ENCODE data around the gene ZMYM4.

The ZMYM4 gene

GRCh38 chr1:35278886-35279554, 10.5 kb downstream of the ZMYM4 start:
- DNase-seq = no peak

DNA sequence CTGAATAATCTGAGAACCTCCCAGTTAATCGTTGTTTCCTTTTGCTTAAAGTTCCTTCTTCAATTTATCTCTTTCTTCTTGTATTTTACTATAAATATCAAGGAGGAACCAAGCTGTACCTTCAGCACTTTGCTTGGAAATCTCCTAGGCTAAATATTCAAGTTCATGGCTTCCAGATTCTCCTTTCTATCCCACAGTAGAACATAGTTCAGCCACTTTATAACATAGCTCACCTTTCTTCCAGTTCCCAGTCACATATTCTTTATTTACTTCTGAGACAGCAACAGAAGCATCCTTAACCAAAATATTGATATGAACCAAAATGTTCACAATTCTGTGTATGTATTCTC, 11.0 kb downstream of the ZMYM4 start:
- DNase-seq = no peak

GRCh38 chr1:35280006-35280405, 11.5 kb downstream of the ZMYM4 start:
- DNase-seq = no peak

DNA sequence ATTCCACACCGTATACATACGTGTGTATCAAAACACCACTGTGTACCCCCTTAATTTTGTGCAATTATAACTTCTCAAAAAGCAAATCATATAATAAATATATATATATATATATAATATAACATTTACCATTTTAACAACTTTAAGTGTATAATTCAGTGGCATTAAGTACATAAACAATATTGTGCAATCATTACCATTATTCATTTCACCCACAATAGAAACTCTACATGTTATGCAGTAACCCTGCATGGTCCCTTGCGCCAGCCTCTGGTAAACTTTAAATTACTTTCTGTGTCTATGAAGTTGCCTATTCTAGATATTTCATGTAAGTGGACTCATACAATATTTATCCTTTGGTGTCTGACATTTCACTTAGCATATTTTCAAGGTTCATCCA, 13.1 kb downstream of the ZMYM4 start:
- DNase-seq = no peak

DNA sequence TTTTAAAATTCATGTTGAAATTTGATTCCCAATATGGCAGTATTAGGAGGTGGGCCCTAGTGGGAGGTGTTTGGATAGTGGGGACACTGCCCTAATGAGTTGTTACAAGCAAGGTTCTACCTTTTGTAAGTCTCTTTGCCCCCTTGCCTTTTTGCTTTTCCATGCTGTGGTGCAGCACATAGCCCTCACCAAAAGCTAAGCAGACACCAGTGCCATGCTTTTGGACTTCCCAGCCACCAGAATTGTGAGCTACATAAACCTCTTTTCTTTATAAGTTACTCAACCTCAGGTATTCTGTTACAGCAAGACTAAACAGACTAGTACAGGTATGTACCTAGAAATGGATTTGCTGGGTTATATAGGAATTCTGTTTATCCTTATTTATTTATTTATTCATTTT, 13.7 kb downstream of the ZMYM4 start:
- no peak for DNase-seq

DNA sequence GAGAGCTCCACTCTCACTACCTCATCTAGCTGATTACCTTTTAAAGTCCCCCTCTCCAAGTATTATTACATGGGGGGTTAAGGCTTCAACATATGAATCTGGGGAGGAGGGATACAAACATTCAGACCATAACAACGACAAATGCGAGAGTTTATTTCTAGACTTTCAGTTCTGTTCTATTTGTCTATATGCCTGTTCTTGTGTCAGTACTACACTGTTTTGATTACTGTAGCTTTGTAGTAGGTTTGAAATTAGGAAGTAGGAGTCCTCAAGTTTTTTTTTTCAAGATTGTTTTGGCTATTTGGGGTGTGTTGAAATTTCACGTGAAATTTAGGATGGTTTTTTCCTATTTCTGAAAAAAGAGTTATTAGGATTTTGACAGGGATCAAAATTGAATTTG, 16.3 kb downstream of the ZMYM4 start:
- DNase-seq = no peak

- DNase-seq = no peak
Observed at GRCh38 chr1:35285771-35286606, 17.5 kb downstream of the ZMYM4 start.

DNA sequence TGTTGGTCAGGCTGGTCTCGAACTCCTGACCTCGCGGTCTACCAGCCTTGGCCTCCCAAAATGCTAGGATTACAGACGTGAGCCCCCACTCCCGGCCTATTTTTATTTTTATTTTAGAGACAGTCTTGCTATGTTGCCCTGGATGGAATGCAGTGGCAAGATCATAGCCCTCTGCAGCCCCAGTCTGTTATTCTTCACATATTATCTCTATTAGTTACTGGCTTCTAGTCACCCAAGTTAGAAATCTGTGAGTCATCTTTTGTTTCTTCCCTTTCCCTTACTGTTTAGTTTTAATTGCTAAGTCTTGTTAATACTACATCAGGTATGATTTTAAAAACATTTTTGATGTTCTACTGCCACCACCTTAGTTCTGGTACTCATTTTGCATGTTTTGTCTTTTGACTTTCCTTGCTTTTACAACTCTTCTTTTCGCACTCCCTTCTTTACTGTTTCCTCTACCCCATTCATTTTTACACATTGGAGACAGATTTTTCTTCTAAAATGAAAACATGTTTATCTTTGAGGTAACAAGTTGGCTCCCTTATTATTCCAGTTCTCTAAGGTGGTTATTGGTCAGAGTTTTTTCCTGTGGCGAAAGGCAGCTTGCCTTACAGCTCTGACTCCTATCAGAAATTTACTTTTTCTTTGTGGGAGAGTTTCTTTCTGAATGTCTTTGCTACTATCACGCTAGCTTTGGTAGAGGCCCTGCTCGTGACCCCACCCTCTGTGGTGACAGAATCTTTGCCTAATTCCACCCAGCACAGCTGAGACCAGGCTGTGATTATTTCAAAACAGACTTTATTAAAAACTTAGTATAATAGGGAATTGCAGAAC, 19.5 kb downstream of the ZMYM4 start:
- no peak for DNase-seq

GRCh38 chr1:35288761-35289160, 20.3 kb downstream of the ZMYM4 start:
- DNase-seq = no peak

DNA sequence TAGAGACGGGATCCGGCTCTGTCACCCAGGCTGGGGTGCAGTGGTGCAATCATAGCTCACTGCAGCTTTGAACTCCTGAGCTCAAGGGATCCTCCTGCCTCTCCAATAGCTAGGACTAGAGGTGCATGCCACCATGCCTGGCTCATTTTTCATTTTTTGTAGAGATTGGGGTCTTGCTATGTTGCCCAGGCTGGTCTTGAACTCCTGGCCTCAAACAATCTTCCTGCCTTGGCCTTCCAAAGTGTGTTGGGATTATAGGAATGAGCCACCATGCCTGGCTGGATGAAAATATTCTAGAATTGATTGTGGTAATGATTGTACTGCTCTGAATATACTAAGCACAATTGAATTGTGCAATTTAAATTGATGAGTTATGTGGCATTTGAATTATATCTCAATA, 21.9 kb downstream of the ZMYM4 start:
- no peak for DNase-seq

- no peak for DNase-seq
Observed at GRCh38 chr1:35294809-35295208, 26.3 kb downstream of the ZMYM4 start.

DNA sequence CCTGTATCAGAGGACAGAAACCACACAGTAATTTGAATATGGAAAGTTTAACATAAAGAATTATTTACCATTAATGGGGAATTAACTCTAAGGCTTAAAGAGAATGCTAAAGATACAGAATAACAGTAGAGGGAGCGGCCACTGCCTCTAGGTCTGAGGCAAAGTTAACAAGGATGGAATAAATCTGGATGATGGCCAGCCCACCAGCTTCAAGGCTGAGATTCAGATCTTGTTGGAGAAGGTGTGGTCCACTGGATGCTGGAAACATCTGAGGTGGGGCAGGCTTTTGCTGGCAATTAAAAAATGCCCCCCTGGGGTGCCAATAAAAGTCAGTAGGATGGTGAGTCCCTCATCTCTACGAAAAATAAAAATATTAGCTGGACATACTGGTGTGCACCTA, 29.4 kb downstream of the ZMYM4 start:
- no peak for DNase-seq

DNA sequence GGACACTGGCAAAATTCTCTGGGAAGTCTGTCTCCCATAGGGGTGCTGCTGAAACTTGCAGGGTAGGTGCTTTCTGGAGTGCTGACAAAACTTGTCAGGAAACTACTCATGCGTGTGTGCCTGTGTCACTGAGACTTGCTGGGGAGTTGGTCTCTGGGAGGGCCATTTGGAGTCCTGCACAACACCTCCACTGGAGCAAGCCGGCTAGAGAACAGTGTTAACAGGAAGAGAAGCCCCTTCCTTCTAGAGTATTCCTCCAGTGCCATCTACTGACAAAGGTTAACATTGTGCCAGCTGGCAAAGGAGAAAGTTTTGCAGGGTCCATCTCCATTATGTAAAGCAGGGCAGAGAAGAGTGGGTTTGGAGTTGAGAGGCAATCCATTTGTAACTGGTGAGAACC, 30.0 kb downstream of the ZMYM4 start:
- DNase-seq = peak; percentile 34

DNA sequence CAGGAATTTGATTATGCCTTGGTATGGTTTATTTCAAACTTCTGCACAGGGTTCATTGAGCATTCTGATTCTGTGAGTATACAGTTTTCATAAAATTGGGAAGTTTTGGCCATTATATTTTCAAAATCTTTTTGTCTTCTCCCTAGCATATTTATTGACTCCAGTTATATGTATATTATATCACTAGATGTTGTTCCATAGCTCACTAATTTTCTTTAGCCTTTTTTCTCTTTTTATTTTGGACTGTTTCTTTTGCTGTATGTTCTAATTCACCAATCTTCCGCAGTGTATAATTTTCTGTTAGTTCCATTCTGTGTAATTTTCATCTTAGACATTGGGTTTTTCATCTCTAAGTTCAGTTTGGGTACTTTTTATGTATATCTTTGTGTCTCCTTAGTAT, 31.9 kb downstream of the ZMYM4 start:
- no peak for DNase-seq

GRCh38 chr1:35301674-35302392, 33.3 kb downstream of the ZMYM4 start:
- no peak for DNase-seq

GRCh38 chr1:35305383-35305782, 36.9 kb downstream of the ZMYM4 start:
- no peak for DNase-seq

DNA sequence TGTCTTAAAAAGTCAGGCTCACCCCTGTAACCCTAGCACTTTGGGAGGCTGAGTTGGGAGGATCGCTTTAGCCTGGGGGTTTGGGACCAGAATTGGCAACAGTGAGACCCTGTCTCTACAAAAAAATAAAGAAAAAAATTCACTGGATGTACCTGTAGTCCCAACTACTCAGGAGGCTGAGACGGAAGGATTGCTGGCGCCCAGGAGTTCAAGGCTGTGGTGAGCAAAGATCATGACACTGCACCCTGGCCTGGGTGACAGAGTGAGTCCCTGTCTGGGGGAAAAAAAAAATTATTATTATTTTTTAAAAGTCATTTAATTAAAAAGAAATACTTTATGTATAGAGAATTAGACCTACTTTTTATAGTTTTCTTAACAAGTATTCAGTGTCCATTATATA, 47.1 kb downstream of the ZMYM4 start:
- DNase-seq = no peak

DNA sequence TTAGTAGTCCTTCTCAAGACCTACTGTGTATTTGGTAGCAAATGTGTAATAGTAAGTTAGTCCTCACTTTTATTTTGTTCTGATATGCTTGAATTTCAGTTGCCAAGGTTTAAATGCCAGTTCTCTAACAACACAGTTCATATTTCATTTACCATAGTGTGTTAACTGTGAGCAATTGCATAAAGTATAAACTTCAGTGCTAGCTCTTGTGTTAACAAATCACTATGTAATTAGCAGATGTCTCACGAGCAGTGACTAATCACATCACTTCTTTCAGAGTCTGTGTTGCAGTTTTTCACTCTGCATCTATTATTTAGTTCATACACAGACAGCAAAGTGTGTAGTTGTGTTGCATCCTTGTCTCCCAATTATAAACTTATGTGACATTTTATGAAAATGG, 47.8 kb downstream of the ZMYM4 start:
- no peak for DNase-seq

- DNase-seq = no peak
Observed at GRCh38 chr1:35319988-35320713, 51.6 kb downstream of the ZMYM4 start.

- DNase-seq = no peak
Observed at GRCh38 chr1:35320937-35321336, 52.4 kb downstream of the ZMYM4 start.

GRCh38 chr1:35324486-35324885, 56.0 kb downstream of the ZMYM4 start:
- no peak for DNase-seq

- DNase-seq = no peak
Observed at GRCh38 chr1:35326246-35326866, 57.8 kb downstream of the ZMYM4 start.

Data from NCI-H1092 treated with DMSO at 0.1 percent for 48 hours (cell line).